ENCODE measurements around the gene RAD18. TPM values are rescaled to one million over a fixed set of nuclear protein-coding genes. Genes with fewer than 3 reads are reported as not detected.

The RAD18 gene
- total RNA-seq, 1 experiment from 2014 or later, result 13.8 TPM

- Histone ChIP-seq H3K27ac (ENCODE audit: low read length) (no peak overlapping the region), H3K4me3 (ENCODE audit: low read depth in 2 of 2, low read length in 2 of 2) (no peak overlapping the region), H3K36me3 (ENCODE audit: control insufficient read depth, insufficient read depth, low read length) (no peaks in the 10 kb centered on the region), H3K9me3 (ENCODE audit: control insufficient read depth, insufficient read depth, low read depth, low read length) (no peaks in the 10 kb centered on the region), H3K4me1 (ENCODE audit: control insufficient read depth, insufficient read depth, low read length) (no peaks in the 10 kb centered on the region), H3K27me3 (ENCODE audit: control insufficient read depth, insufficient read depth, low read length) (no peaks in the 10 kb centered on the region)
- ChIA-PET CTCF (no interaction called here), POLR2A (no interaction called here)
- no peak for DNase-seq (ENCODE audit: low read depth, low spot score)
- intact Hi-C loops (cut with micrococcal nuclease; ENCODE audit: unreplicated experiment) (no loop called here), in situ Hi-C loops (cut with HindIII; ENCODE audit: low pct_unique_long_range_greater_than_20kb, low sequenced_read_pairs) (no loop called here)
- TF ChIP-seq TCF7L2 (IDR thresholded peaks at IDR 0.05; ENCODE audit: low read depth, low read length) (no peak), POLR2AphosphoS5 (IDR thresholded peaks at IDR 0.05; ENCODE audit: low read depth, low read length) (no peak), SIN3A (IDR thresholded peaks at IDR 0.05; ENCODE audit: borderline replicate concordance, insufficient read depth, low read depth, low read length) (no peak), CTCF (IDR thresholded peaks at IDR 0.05) (no peak)
- TF ChIP-seq, protein P1, sequence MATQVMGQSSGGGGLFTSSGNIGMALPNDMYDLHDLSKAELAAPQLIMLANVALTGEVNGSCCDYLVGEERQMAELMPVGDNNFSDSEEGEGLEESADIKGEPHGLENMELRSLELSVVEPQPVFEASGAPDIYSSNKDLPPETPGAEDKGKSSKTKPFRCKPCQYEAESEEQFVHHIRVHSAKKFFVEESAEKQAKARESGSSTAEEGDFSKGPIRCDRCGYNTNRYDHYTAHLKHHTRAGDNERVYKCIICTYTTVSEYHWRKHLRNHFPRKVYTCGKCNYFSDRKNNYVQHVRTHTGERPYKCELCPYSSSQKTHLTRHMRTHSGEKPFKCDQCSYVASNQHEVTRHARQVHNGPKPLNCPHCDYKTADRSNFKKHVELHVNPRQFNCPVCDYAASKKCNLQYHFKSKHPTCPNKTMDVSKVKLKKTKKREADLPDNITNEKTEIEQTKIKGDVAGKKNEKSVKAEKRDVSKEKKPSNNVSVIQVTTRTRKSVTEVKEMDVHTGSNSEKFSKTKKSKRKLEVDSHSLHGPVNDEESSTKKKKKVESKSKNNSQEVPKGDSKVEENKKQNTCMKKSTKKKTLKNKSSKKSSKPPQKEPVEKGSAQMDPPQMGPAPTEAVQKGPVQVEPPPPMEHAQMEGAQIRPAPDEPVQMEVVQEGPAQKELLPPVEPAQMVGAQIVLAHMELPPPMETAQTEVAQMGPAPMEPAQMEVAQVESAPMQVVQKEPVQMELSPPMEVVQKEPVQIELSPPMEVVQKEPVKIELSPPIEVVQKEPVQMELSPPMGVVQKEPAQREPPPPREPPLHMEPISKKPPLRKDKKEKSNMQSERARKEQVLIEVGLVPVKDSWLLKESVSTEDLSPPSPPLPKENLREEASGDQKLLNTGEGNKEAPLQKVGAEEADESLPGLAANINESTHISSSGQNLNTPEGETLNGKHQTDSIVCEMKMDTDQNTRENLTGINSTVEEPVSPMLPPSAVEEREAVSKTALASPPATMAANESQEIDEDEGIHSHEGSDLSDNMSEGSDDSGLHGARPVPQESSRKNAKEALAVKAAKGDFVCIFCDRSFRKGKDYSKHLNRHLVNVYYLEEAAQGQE (IDR thresholded peaks at IDR 0.05; ENCODE audit: insufficient read depth in 1 of 2, low read depth in 2 of 2, low read length in 1 of 2), result no peak
- ATAC-seq, result no peak
- BruUV-seq (replicated peaks), result no TSS peak
Observed at GRCh38 chr3:8981296-8981695, 18.0 kb upstream of the RAD18 start.

- H3K27ac ChIP-seq (ENCODE audit: low read length), result no peak overlapping the region
- intact Hi-C loops (cut with micrococcal nuclease; ENCODE audit: unreplicated experiment) (no loop called here), in situ Hi-C loops (cut with HindIII; ENCODE audit: low pct_unique_long_range_greater_than_20kb, low sequenced_read_pairs) (no loop called here)
- ATAC-seq, result no peak
- ChIA-PET CTCF (no interaction called here), POLR2A (no interaction called here)
- no peaks in the 10 kb centered on the region for H3K27me3 ChIP-seq (ENCODE audit: control insufficient read depth, insufficient read depth, low read length)
- TF ChIP-seq SIN3A (IDR thresholded peaks at IDR 0.05; ENCODE audit: borderline replicate concordance, insufficient read depth, low read depth, low read length) (no peak), TCF7L2 (IDR thresholded peaks at IDR 0.05; ENCODE audit: low read depth, low read length) (no peak), CTCF (IDR thresholded peaks at IDR 0.05) (no peak)
- TF ChIP-seq, protein P1 (IDR thresholded peaks at IDR 0.05; ENCODE audit: insufficient read depth in 1 of 2, low read depth in 2 of 2, low read length in 1 of 2), result no peak
- BruUV-seq (replicated peaks), result no TSS peak
- H3K9me3 ChIP-seq (ENCODE audit: control insufficient read depth, insufficient read depth, low read depth, low read length), result no peaks in the 10 kb centered on the region
- H3K36me3 ChIP-seq (ENCODE audit: control insufficient read depth, insufficient read depth, low read length), result no peaks in the 10 kb centered on the region
- H3K4me1 ChIP-seq (ENCODE audit: control insufficient read depth, insufficient read depth, low read length), result no peaks in the 10 kb centered on the region
- DNase-seq (ENCODE audit: low read depth, low spot score), result no peak
- H3K4me3 ChIP-seq (ENCODE audit: low read depth in 2 of 2, low read length in 2 of 2), result no peak overlapping the region
Observed at GRCh38 chr3:8980756-8981257, 17.5 kb upstream of the RAD18 start.

Data from Panc1 (cell line).